ENCODE measurements around the gene SPPL3. TPM values are rescaled to one million over a fixed set of nuclear protein-coding genes. Genes with fewer than 3 reads are reported as not detected.

The SPPL3 gene
- total RNA-seq, 1 donor from 2014 or later, result 67.6 TPM

- TF ChIP-seq CTCF (conservative IDR thresholded peaks at IDR 0.05), result no peak
- no peaks in the 10 kb centered on the region for H3K36me3 Mint-ChIP-seq
- H3K9me3 Mint-ChIP-seq, result no peaks in the 10 kb centered on the region
- no peak overlapping the region for H3K4me3 Mint-ChIP-seq
- H3K4me1 Mint-ChIP-seq (ENCODE audit: unreplicated experiment), result no peaks in the 10 kb centered on the region
- no peaks in the 10 kb centered on the region for H3K27me3 Mint-ChIP-seq
- DNase-seq (ENCODE audit: extremely low spot score, unreplicated experiment), result no peak
- H3K27ac Mint-ChIP-seq, result no peak overlapping the region
Observed at GRCh38 chr12:120917748-120918147, 13.6 kb upstream of the SPPL3 start.

GRCh38 chr12:120916561-120916960 lies 12.4 kb upstream of the SPPL3 start:
- no peaks in the 10 kb centered on the region for H3K27me3 Mint-ChIP-seq
- no peak overlapping the region for H3K27ac Mint-ChIP-seq
- no peak for TF ChIP-seq CTCF (conservative IDR thresholded peaks at IDR 0.05)
- DNase-seq (ENCODE audit: extremely low spot score, unreplicated experiment), result no peak
- no peaks in the 10 kb centered on the region for H3K4me1 Mint-ChIP-seq (ENCODE audit: unreplicated experiment)
- no peak overlapping the region for H3K4me3 Mint-ChIP-seq
- no peaks in the 10 kb centered on the region for H3K36me3 Mint-ChIP-seq
- no peaks in the 10 kb centered on the region for H3K9me3 Mint-ChIP-seq

- H3K9me3 Mint-ChIP-seq, result no peaks in the 10 kb centered on the region
- H3K36me3 Mint-ChIP-seq, result no peaks in the 10 kb centered on the region
- no peak overlapping the region for H3K27ac Mint-ChIP-seq
- no peaks in the 10 kb centered on the region for H3K4me1 Mint-ChIP-seq (ENCODE audit: unreplicated experiment)
- TF ChIP-seq CTCF (conservative IDR thresholded peaks at IDR 0.05), result no peak
- no peaks in the 10 kb centered on the region for H3K27me3 Mint-ChIP-seq
- H3K4me3 Mint-ChIP-seq, result no peak overlapping the region
- DNase-seq (ENCODE audit: extremely low spot score, unreplicated experiment), result no peak
Observed at GRCh38 chr12:120914794-120915193, 10.6 kb upstream of the SPPL3 start.

- DNase-seq (ENCODE audit: extremely low spot score, unreplicated experiment), result no peak
- H3K27ac Mint-ChIP-seq, result peak overlapping the region; percentile 77
- H3K36me3 Mint-ChIP-seq, result no peaks in the 10 kb centered on the region
- H3K27me3 Mint-ChIP-seq, result no peaks in the 10 kb centered on the region
- no peaks in the 10 kb centered on the region for H3K4me1 Mint-ChIP-seq (ENCODE audit: unreplicated experiment)
- H3K9me3 Mint-ChIP-seq, result no peaks in the 10 kb centered on the region
- TF ChIP-seq CTCF (conservative IDR thresholded peaks at IDR 0.05), result no peak
- peak overlapping the region; percentile 19 for H3K4me3 Mint-ChIP-seq
Observed at GRCh38 chr12:120909633-120910298, 5.6 kb upstream of the SPPL3 start.

- H3K27ac Mint-ChIP-seq, result peak overlapping the region; percentile 64
- DNase-seq (ENCODE audit: extremely low spot score, unreplicated experiment), result no peak
- no peaks in the 10 kb centered on the region for H3K9me3 Mint-ChIP-seq
- H3K4me1 Mint-ChIP-seq (ENCODE audit: unreplicated experiment), result peaks cover 21% of the 10 kb centered on the region
- no peak for TF ChIP-seq CTCF (conservative IDR thresholded peaks at IDR 0.05)
- H3K36me3 Mint-ChIP-seq, result peaks cover 15% of the 10 kb centered on the region
- H3K4me3 Mint-ChIP-seq, result peak overlapping the region; percentile 73
- no peaks in the 10 kb centered on the region for H3K27me3 Mint-ChIP-seq
Observed at GRCh38 chr12:120905856-120906384, 1.8 kb upstream of the SPPL3 start.
